Esophagus squamous epithelium (tissue), 4 donors: ENCODE results near the gene KCTD3.

Experiments used
- POLR2A ChIP-seq, 4 donors: fragments of 450-650 bp; IDR thresholded peaks; one replicate each; pipeline ENCODE4 v1.6.1; 2017; ENCODE audit warnings: antibody characterized with exemption in 4 of 4, mild to moderate bottlenecking in 4 of 4, moderate library complexity in 3 of 4
- TF ChIP-seq, protein P1 (sequence below), 6 experiments: fragments of 450-650 bp in 4 of 6; fragments of 200-600 bp in 2 of 6; sonication (generic) in 2 of 6; IDR thresholded peaks; one replicate each; pipeline ENCODE4 v1.5.1; 2016 to 2019; ENCODE audit warnings: antibody characterized with exemption in 6 of 6, mild to moderate bottlenecking in 4 of 6, moderate library complexity in 4 of 6

DNA sequence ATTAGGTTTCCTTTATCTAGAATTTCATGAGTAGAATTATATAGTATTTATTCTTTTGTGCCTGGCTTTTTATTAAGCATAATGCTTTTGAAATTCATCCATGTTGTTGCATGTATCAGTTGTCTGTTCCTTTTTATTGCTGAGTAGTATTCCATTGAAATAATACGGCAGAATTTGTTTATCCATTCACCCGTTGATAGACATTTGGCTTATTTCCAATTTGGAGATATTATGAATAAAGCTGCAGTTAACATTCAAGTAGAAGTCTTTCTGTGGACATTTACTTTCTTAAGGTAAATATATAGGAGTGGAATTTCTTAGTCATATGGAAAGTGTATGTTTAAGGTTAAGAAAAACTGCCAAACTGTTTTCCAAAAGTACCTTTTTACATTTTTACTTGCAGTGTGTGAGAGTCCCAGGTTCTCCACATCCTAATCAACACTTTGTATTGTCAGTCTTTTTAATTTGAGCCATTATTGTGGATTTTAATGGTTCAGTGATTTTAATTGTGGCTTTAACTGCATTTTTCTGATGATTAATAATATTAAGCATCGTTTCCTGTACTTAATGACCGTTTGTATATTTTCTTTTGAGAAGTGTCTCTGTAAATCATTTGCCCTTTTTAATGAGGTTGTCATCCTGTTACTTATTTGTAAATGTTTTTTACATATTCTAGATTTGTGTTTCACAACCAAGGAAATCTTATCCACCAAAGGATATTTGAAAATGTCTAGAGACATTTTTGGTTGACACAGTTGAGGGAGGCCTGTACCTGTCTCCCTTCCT lies 22.7 kb downstream of the KCTD3 start:
- TF ChIP-seq, protein P1, sequence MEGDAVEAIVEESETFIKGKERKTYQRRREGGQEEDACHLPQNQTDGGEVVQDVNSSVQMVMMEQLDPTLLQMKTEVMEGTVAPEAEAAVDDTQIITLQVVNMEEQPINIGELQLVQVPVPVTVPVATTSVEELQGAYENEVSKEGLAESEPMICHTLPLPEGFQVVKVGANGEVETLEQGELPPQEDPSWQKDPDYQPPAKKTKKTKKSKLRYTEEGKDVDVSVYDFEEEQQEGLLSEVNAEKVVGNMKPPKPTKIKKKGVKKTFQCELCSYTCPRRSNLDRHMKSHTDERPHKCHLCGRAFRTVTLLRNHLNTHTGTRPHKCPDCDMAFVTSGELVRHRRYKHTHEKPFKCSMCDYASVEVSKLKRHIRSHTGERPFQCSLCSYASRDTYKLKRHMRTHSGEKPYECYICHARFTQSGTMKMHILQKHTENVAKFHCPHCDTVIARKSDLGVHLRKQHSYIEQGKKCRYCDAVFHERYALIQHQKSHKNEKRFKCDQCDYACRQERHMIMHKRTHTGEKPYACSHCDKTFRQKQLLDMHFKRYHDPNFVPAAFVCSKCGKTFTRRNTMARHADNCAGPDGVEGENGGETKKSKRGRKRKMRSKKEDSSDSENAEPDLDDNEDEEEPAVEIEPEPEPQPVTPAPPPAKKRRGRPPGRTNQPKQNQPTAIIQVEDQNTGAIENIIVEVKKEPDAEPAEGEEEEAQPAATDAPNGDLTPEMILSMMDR (IDR thresholded peaks at IDR 0.05): no peak
- no peak for TF ChIP-seq POLR2A (IDR thresholded peaks at IDR 0.05)
